ENCODE measurements around the gene TRIM68. TPM values are rescaled to one million over a fixed set of nuclear protein-coding genes. Genes with fewer than 3 reads are reported as not detected.

TRIM68 gene
- total RNA-seq, 1 experiment from 2014 or later = 6.9 TPM

- ChIA-PET POLR2A (no interaction called here), CTCF (interaction anchor here (0.5 kb wide), 1 partner anchor 180 kb away, joined by 3 read pairs; no protein-coding TSS in a partner anchor)
- no peaks in the 10 kb centered on the region for H3K9me3 ChIP-seq
- Mint-ChIP-seq H3K36me3 (ENCODE audit: insufficient read depth, unreplicated experiment) (no peaks in the 10 kb centered on the region), H3K27me3 (ENCODE audit: insufficient read depth, unreplicated experiment) (peaks cover 3% of the 10 kb centered on the region), H3K4me1 (ENCODE audit: low read depth, unreplicated experiment) (peaks cover 12% of the 10 kb centered on the region), H3K27ac (ENCODE audit: unreplicated experiment) (no peak overlapping the region), H3K4me3 (ENCODE audit: unreplicated experiment) (no peak overlapping the region), H3K9me3 (ENCODE audit: unreplicated experiment) (no peaks in the 10 kb centered on the region)
- H3K4me3 ChIP-seq (ENCODE audit: low read depth, low read length) = no peak overlapping the region
- H3K4me1 ChIP-seq = peaks cover 10% of the 10 kb centered on the region
- no TSS peak for BruUV-seq (replicated peaks)
- TF ChIP-seq, protein P1, sequence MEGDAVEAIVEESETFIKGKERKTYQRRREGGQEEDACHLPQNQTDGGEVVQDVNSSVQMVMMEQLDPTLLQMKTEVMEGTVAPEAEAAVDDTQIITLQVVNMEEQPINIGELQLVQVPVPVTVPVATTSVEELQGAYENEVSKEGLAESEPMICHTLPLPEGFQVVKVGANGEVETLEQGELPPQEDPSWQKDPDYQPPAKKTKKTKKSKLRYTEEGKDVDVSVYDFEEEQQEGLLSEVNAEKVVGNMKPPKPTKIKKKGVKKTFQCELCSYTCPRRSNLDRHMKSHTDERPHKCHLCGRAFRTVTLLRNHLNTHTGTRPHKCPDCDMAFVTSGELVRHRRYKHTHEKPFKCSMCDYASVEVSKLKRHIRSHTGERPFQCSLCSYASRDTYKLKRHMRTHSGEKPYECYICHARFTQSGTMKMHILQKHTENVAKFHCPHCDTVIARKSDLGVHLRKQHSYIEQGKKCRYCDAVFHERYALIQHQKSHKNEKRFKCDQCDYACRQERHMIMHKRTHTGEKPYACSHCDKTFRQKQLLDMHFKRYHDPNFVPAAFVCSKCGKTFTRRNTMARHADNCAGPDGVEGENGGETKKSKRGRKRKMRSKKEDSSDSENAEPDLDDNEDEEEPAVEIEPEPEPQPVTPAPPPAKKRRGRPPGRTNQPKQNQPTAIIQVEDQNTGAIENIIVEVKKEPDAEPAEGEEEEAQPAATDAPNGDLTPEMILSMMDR (IDR thresholded peaks at IDR 0.05; ENCODE audit: insufficient read depth in 1 of 2, low read depth in 1 of 2, low read length in 1 of 2, severe bottlenecking in 1 of 2, unreplicated experiment in 1 of 2) = no peak
- no peaks in the 10 kb centered on the region; the same call in 1 of the 2 replicates for H3K27me3 ChIP-seq (replicated peaks; ENCODE audit: control insufficient read depth, insufficient read depth, low read length)
- intact Hi-C loops (cut with micrococcal nuclease; ENCODE audit: unreplicated experiment) = no loop called here
- H3K36me3 ChIP-seq (ENCODE audit: control insufficient read depth, insufficient read depth, low read length) = no peaks in the 10 kb centered on the region
- DNase-seq = no peak
These were observed 37.9 kb upstream of the TRIM68 start for GRCh38 chr11:4645974-4646373.

GRCh38 chr11:4644233-4644632 is 36.2 kb upstream of the TRIM68 start:
- ChIA-PET CTCF (no interaction called here), POLR2A (no interaction called here)
- H3K27ac Mint-ChIP-seq (ENCODE audit: unreplicated experiment) = no peak overlapping the region

GRCh38 chr11:4643682-4644081 is 35.7 kb upstream of the TRIM68 start, which contains the start of gene OR51E1:
TSS of gene OR51E1 (plus strand) at chr11:4643982. CDS start at chr11:4652527, 8,545 bp downstream.
- intact Hi-C loops (cut with micrococcal nuclease; ENCODE audit: unreplicated experiment) = no loop called here
- Histone ChIP-seq H3K9me3 (no peaks in the 10 kb centered on the region), H3K36me3 (ENCODE audit: control insufficient read depth, insufficient read depth, low read length) (no peaks in the 10 kb centered on the region), H3K27me3 (replicated peaks; ENCODE audit: control insufficient read depth, insufficient read depth, low read length) (no peaks in the 10 kb centered on the region; the same call in 1 of the 2 replicates), H3K4me3 (ENCODE audit: low read depth, low read length) (no peak within 1 kb of the TSS), H3K4me1 (peaks cover 11% of the 10 kb centered on the region)
- ChIA-PET CTCF (no interaction called here), POLR2A (no interaction called here)
- H3K27me3 Mint-ChIP-seq (ENCODE audit: insufficient read depth, unreplicated experiment) = peaks cover 3% of the 10 kb centered on the region
- peaks cover 13% of the 10 kb centered on the region for H3K4me1 Mint-ChIP-seq (ENCODE audit: low read depth, unreplicated experiment)
- no peaks in the 10 kb centered on the region for H3K36me3 Mint-ChIP-seq (ENCODE audit: insufficient read depth, unreplicated experiment)
- no peak within 1 kb of the TSS for H3K27ac Mint-ChIP-seq (ENCODE audit: unreplicated experiment)
- TF ChIP-seq, protein P1 (IDR thresholded peaks at IDR 0.05; ENCODE audit: insufficient read depth in 1 of 2, low read depth in 1 of 2, low read length in 1 of 2, severe bottlenecking in 1 of 2, unreplicated experiment in 1 of 2) = no peak
- no TSS peak for BruUV-seq (replicated peaks)
- H3K9me3 Mint-ChIP-seq (ENCODE audit: unreplicated experiment) = no peaks in the 10 kb centered on the region
- no peak for DNase-seq
- H3K4me3 Mint-ChIP-seq (ENCODE audit: unreplicated experiment) = no peak within 1 kb of the TSS

More at GRCh38 chr11:4644233-4644632, 36.2 kb upstream of the TRIM68 start:
- intact Hi-C loops (cut with micrococcal nuclease; ENCODE audit: unreplicated experiment) = no loop called here
- H3K9me3 ChIP-seq = no peaks in the 10 kb centered on the region
- H3K4me1 ChIP-seq = peaks cover 11% of the 10 kb centered on the region
- no peak for DNase-seq
- H3K36me3 Mint-ChIP-seq (ENCODE audit: insufficient read depth, unreplicated experiment) = no peaks in the 10 kb centered on the region
- H3K27me3 Mint-ChIP-seq (ENCODE audit: insufficient read depth, unreplicated experiment) = peaks cover 3% of the 10 kb centered on the region
- H3K27me3 ChIP-seq (replicated peaks; ENCODE audit: control insufficient read depth, insufficient read depth, low read length) = no peaks in the 10 kb centered on the region; the same call in 1 of the 2 replicates
- H3K4me1 Mint-ChIP-seq (ENCODE audit: low read depth, unreplicated experiment) = peaks cover 13% of the 10 kb centered on the region
- H3K9me3 Mint-ChIP-seq (ENCODE audit: unreplicated experiment) = no peaks in the 10 kb centered on the region
- no peak overlapping the region for H3K4me3 Mint-ChIP-seq (ENCODE audit: unreplicated experiment)
- H3K4me3 ChIP-seq (ENCODE audit: low read depth, low read length) = no peak overlapping the region
- H3K36me3 ChIP-seq (ENCODE audit: control insufficient read depth, insufficient read depth, low read length) = no peaks in the 10 kb centered on the region
- BruUV-seq (replicated peaks) = no TSS peak
- TF ChIP-seq, protein P1 (IDR thresholded peaks at IDR 0.05; ENCODE audit: insufficient read depth in 1 of 2, low read depth in 1 of 2, low read length in 1 of 2, severe bottlenecking in 1 of 2, unreplicated experiment in 1 of 2) = no peak

All from Caco-2 (cell line).